SK-MEL-5 (cell line): ENCODE results near the gene TBRG4. TPM values are rescaled to one million over a fixed set of nuclear protein-coding genes. Genes with fewer than 3 reads are reported as not detected.
"Not testable (repeated sequence)": the region's sequence is repeated elsewhere in the genome, so short reads cannot be mapped to it uniquely, and the experiment has no call there.

Source experiments
- DNase-seq: peaks from one replicate; pipeline ENCODE4 v3.0.0-alpha.2; 2016; ENCODE audit warnings: low read depth, low spot score
- in situ Hi-C: cut with HindIII; loops from 2 replicates; pipeline ENCODE4 v1.10.0; 2016; ENCODE audit warnings: low sequenced_read_pairs, high pct_unique_total_duplicates, low pct_unique_long_range_greater_than_20kb
- polyA plus RNA-seq, 2 experiments: library from polyadenylated mRNA; depleted of rRNA; stranded (reverse); fragments of >200 nt; gene quantifications; 2 replicates each; pipeline ENCODE4 v1.2.3, GENCODE V29; 2015
- total RNA-seq: library from RNA; depleted of rRNA; stranded (reverse); fragments of >200 nt; shearing (Covaris generic); gene quantifications from 2 replicates; pipeline ENCODE4 v1.2.3, GENCODE V29; 2014; rRNA removed

TBRG4 gene
- total RNA-seq = 277 and 292 TPM in 2 replicates
- 276 and 288 TPM in 2 replicates for polyA plus RNA-seq (2015; cell fraction: cytosol; rRNA removed)
- 1,063 and 1,121 TPM in 2 replicates for polyA plus RNA-seq (2015; cell fraction: nucleus; rRNA removed)

DNA sequence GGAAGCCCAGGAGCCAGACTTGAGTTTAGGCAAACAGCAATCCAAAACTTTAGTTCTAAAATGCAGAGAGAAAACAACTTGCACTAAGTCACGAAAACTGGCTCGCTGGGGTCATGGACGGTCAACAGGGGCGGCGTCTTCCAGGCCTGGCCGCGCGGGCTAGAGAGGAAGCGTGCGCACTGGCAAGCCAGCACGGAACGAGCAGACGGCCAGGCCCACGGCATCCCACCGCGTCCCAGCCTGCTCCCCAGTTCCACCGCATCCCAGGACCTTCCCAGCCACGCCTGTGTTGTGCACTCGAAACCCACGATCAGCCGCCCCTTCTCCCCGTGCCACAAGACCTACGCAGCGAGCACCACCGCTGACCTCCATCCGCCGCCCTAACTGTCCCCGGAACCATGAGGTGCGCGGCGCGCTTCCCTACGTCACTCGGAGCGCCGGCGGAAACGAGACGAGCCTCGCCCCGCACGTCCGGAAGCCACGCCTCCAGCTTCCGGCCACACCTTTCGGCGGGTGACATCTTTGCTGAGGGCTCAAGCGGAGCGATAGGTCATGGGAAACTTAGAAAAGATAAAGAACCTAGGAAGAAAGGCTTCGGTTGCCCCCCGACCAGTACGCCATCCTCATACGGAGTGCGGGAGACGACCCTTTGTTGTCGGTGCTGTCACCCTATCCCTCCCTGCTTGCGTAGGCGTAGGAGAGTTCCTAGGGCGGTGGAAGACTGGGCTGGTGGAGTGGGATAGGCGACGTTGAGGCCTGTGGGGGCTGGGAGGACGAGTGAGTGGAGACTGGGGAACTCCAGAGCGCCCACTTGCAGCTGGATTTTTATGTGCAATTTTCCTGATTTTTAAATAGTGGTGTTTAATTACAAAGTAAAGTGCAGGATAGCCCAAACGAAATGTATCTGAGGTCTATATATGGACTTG, at the start of gene TBRG4:
Gene TBRG4, minus strand, starts transcription at position 400 of the 926 bp plus-strand sequence. CDS start 2,460 bp downstream, outside the sequence.
- in situ Hi-C loops = no loop called here
- DNase-seq = peak; percentile 98

DNA sequence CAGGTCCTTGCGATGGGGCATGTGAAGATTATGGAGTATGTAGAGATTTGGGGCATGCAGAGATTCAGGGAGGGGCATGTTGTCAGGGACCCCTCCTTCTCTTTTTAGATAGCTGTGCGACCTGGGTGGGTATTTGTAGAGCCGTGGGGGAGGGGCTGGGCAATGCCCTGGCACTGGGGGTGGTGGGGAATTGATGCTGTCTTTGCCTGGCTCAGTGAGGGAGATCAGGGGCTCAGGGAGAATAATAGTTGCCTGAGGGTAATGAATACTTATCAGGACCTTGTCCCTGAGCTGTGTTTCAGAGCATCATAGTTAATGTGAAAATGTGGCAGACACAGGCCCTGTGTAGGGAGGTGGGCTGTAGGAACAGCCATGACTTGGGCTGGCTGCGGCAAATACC, 49.6 kb upstream of the TBRG4 start:
- DNase-seq = no peak
- in situ Hi-C loops = no loop called here

DNA sequence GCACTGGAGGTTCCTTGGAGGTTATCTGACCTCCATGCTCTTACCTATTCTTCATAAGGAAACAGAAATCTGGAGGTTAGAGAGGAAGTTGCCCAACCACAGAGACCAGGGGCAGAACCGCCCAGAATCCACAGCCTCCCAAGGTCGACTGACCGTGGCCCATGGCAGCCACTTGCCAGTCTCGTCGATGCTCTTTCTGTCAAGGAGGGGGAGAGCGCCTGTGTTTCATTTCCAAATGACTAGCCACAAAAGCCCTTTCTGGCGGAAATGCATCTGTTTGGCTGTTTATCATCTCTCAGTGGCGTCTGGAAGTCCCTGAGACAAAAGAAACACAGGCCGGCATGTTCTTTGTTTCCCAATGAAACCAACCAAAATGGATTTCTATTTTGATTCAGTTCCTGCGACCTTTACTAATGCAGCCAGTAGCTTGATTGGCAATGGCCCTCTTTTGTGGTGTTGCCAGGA, 49.0 kb upstream of the TBRG4 start:
- in situ Hi-C loops = no loop called here
- DNase-seq = no peak

GRCh38 chr7:45159296-45159695, 47.8 kb upstream of the TBRG4 start:
- DNase-seq = no peak
- in situ Hi-C loops = no loop called here

DNA sequence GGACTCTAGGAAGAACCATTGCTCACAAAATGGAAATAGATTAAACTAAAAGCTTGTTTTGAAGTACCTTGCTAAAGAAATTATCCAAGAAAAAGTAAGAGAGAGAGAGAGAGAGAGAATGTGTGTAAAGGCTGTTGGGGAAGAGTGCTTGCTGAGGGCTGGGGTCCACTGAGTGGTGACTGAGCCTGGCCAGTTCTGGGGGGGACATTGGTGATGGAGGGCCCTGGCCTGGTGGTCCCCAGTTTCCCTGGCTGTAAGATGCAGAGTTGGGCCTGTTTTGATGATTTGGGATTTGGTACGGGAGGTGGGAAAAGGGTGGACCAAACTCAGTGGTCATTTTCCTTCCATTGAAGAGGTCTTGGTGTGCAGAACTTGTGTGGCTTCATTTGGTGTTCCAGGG, 47.0 kb upstream of the TBRG4 start:
- in situ Hi-C loops = no loop called here
- no peak for DNase-seq

DNA sequence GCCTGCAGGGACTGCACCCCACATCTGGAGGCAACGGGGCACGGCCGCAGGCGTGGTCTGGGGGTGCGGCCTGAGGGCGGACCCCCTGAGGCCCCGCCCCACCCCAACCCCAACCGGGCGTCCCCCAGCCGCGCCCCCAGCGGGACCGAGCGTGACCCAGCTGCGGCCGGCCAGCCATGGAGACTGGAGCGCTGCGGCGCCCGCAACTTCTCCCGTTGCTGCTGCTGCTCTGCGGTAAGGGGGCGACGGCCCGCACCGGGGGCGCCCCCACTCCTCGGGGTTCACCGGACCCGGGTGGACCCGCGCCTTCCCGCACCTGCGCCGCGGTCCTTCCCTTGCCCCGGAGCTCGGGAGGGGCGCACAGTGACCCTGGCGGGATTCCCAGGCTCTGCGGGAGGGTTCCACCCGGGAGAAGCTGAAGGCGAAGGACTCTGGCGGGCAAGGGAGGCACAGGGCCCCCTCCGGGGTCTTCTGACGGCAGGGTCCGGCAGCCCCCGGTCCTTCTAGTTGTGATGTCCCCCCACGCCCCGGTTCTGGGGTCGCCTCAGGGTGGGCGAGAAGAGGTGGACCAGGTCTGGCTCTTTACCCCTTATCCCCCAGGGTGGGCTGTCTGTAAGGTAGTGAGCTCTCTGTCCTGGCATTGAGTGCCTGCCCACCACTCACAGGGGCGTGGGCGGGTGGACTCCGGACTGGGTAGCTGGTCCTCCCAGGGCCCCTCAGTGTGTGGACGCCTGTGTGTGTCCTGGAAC, 46.3 kb upstream of the TBRG4 start, which contains the start of gene RAMP3:
Gene RAMP3, plus strand, starts transcription at position 139 of the 749 bp plus-strand sequence. Its CDS starts 38 bp downstream, at position 177.
- in situ Hi-C loops = no loop called here
- no peak for DNase-seq

DNA sequence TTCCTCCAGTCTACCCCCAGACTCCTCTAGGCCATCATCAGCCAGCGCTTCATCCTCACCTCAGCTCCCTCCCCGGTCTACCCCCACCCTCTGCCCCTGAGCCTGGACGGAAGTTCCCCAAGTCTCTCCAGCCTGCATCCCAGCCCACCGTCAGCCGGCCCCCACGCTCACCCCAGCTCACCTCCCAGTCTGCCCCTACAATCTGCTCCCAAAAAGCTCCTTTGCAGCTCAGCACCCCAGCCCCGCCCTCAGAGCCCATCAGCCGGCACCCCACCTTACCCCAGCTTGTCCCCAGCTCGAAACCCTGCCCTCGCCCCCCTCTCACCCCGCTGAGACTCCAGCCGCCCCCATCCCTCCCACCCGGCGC, 45.8 kb upstream of the TBRG4 start:
- in situ Hi-C loops = no loop called here
- DNase-seq = no peak

GRCh38 chr7:45156516-45157272, 45.2 kb upstream of the TBRG4 start:
- in situ Hi-C loops = no loop called here
- no peak for DNase-seq

GRCh38 chr7:45155941-45156340, 44.4 kb upstream of the TBRG4 start:
- no peak for DNase-seq
- in situ Hi-C loops = no loop called here

DNA sequence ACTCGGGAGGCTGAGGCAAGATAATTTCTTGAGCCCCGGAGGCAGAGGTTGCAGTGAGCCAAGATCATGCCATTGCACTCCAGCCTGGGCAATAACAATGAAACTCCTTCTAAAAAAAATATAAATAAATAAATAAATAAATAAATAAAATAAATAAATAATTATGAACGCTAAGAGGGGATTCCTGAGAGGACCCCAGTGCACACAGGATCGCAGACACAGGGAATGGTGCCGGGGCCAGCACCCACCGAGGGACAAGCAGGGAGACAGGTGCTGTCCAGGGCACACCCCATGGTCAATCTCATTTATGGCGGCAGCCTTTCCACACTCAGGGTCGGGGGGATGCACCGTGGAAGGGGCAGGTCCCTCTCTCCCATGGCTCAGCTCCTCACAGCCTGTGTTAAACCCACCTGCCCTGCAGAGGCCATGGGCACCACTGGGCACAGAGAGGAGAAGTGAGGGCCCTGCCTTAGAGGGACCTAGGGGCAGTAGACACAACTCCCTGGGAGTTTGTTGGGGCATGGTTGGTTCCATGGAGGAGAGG, 43.9 kb upstream of the TBRG4 start:
- in situ Hi-C loops = no loop called here
- no peak for DNase-seq

DNA sequence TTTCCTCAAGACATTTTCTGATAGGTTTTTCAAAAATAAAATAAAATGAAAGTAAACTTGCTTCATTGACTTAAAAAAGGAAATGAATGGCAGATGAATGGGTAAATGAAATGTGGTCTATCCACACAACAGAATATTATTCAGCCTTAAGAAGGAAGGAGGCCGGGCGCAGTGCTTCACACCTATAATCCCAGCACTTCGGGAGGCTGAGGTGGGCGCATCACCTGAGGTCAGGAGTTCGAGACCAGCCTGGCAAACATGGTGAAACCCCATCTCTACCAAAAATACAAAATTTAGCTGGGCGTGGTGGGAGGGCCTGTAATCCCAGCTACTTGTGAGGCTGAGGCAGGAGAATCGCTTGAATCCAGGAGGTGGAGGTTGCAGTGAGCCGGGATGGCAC, 42.4 kb upstream of the TBRG4 start:
- in situ Hi-C loops, DNase-seq: not testable (repeated sequence)

DNA sequence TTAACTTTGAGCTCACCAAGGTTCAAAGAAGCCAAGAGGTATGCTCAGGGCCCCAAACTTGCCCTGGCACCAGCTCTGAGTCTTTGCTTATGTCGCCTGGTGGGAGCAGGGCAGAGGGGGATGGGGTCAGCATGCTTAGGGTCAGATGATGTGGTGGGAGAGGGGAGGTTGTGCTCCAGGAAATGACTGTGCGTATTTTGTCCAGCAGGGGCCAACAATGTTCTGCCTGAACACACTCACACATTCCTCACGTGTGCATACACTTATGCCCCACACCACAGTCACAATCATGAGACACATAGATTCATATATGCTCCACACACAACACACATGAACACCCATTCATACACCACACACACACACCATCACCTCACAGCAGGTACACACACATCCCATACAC, 41.7 kb upstream of the TBRG4 start:
- in situ Hi-C loops = no loop called here
- DNase-seq = peak; percentile 76

- in situ Hi-C loops = no loop called here
Observed at GRCh38 chr7:45151967-45152366, 40.5 kb upstream of the TBRG4 start.

GRCh38 chr7:45151131-45151684, 39.7 kb upstream of the TBRG4 start:
- in situ Hi-C loops = no loop called here
- DNase-seq = no peak

More at GRCh38 chr7:45151967-45152366, 40.5 kb upstream of the TBRG4 start:
- DNase-seq = no peak

DNA sequence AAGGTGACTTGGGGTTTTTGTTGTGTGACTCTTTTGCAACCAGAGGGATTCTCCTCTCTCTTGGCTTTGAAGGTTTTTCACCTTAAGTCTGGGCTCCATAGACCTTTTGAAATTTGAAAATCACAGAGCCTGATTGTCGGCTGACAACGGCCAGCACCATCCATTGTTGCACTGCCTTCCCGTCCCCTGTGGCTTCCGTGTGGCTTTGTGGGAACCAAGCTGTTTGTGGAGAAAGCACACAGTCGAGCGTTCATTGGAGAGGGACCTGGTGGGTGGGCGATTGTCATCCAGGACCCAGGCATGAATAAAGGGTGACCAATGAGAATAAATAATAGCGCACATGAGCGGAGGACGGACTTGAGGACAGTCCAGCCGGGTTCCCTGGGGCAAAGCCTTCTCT, 38.7 kb upstream of the TBRG4 start:
- no peak for DNase-seq
- in situ Hi-C loops = no loop called here

GRCh38 chr7:45149606-45150005, 38.1 kb upstream of the TBRG4 start:
- DNase-seq = no peak
- in situ Hi-C loops = no loop called here

DNA sequence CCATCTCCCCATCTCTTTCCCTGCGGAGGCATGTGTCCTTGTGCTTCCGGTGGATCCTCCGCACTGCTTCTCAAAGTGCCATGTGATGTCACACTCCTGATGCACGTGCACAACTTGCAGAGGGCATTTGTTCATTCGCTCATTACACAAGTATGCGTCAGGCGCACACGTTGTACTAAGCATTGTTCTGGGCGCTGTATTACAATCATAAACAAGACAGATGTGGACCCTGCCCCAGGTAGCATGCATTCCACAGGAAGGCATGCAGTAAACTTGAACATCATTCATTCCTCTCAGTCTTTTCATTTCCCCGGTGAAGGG, 37.1 kb upstream of the TBRG4 start:
- in situ Hi-C loops = no loop called here

More for the DNA sequence above, 37.1 kb upstream of the TBRG4 start:
- no peak for DNase-seq
